HG02840 (cell line): Measurements from ENCODE around the gene HSPA8.

Experiments used
- ATAC-seq: cut with Tn5 transposase; IDR thresholded peaks from one replicate; pipeline ENCODE4 v1.9.1; 2021; ENCODE audit warnings: mild to moderate bottlenecking, moderate library complexity, moderate number of reproducible peaks; ENCODE audit not compliant: unreplicated experiment, low FRiP score

HSPA8 gene

GRCh38 chr11:123051146-123051545 lies 10.8 kb downstream of the HSPA8 start:
- ATAC-seq, result no peak

GRCh38 chr11:123047947-123048293 lies 14.0 kb downstream of the HSPA8 start:
- ATAC-seq, result no peak

GRCh38 chr11:123047266-123047946 lies 14.5 kb downstream of the HSPA8 start:
- no peak for ATAC-seq

GRCh38 chr11:123046473-123047259 lies 15.3 kb downstream of the HSPA8 start:
- ATAC-seq, result no peak

GRCh38 chr11:123045101-123045500 lies 16.8 kb downstream of the HSPA8 start:
- ATAC-seq, result no peak

GRCh38 chr11:123041185-123041584 lies 20.8 kb downstream of the HSPA8 start:
- ATAC-seq, result no peak

GRCh38 chr11:123040111-123040432 lies 21.9 kb downstream of the HSPA8 start:
- no peak for ATAC-seq

- ATAC-seq, result no peak
Measured at GRCh38 chr11:123035831-123036230, 26.1 kb downstream of the HSPA8 start.

GRCh38 chr11:123034597-123034996 lies 27.3 kb downstream of the HSPA8 start:
- ATAC-seq, result no peak

GRCh38 chr11:123033895-123034294 lies 28.0 kb downstream of the HSPA8 start:
- ATAC-seq, result no peak

- no peak for ATAC-seq
Measured at GRCh38 chr11:123030517-123030916, 31.4 kb downstream of the HSPA8 start.

- no peak for ATAC-seq
Measured at GRCh38 chr11:123020968-123021367, 41.0 kb downstream of the HSPA8 start.

- ATAC-seq, result no peak
Measured at GRCh38 chr11:123018702-123019101, 43.2 kb downstream of the HSPA8 start.

- no peak for ATAC-seq
Measured at GRCh38 chr11:123011510-123011909, 50.4 kb downstream of the HSPA8 start.
